Measurements from ENCODE around the gene NCOA1. TPM values are rescaled to one million over a fixed set of nuclear protein-coding genes. Genes with fewer than 3 reads are reported as not detected.

Gene NCOA1
- total RNA-seq, 2 experiments from 2014 or later = 6.1 to 12.1 TPM

GRCh38 chr2:24762518-24762917 is 271.5 kb downstream of the NCOA1 start:
- POLR2A ChIA-PET = interaction anchor here (0.6 to 2.2 kb wide), 3 partner anchors 22 to 36 kb away, joined by 3 to 4 read pairs (median 4); no protein-coding TSS in a partner anchor
- H3K36me3 ChIP-seq (ENCODE audit: insufficient read depth, low read length) = peaks cover 12% of the 10 kb centered on the region; the same call in 1 of the 2 replicates
- CTCF ChIA-PET (ENCODE audit: unreplicated experiment) = no interaction called here

GRCh38 chr2:24763843-24764242 is 272.8 kb downstream of the NCOA1 start:
- no peaks in the 10 kb centered on the region for H3K79me2 ChIP-seq (ENCODE audit: insufficient read depth, low read depth, low read length)
- DNase-seq (ENCODE audit: low spot score) = no peak
- H3K4me2 ChIP-seq (ENCODE audit: low read length) = no peak overlapping the region
- H3K4me3 ChIP-seq (ENCODE audit: low read depth, low read length, poor library complexity, severe bottlenecking) = no peak overlapping the region
- intact Hi-C loops (cut with micrococcal nuclease; ENCODE audit: unreplicated experiment) = no loop called here
- CTCF ChIA-PET (ENCODE audit: unreplicated experiment) = interaction anchor here (0.6 kb wide), 1 partner anchor 178 kb away, joined by 3 read pairs; no protein-coding TSS in a partner anchor
- no peaks in the 10 kb centered on the region for H3K9me2 ChIP-seq (ENCODE audit: insufficient read depth, low read length)
- H2AFZ ChIP-seq (ENCODE audit: low read length) = no peak overlapping the region
- POLR2A ChIA-PET = no interaction called here
- TF ChIP-seq EZH2phosphoT487 (IDR thresholded peaks at IDR 0.05; ENCODE audit: borderline replicate concordance, low read depth, low read length) = no peak
- TF ChIP-seq, protein P1, sequence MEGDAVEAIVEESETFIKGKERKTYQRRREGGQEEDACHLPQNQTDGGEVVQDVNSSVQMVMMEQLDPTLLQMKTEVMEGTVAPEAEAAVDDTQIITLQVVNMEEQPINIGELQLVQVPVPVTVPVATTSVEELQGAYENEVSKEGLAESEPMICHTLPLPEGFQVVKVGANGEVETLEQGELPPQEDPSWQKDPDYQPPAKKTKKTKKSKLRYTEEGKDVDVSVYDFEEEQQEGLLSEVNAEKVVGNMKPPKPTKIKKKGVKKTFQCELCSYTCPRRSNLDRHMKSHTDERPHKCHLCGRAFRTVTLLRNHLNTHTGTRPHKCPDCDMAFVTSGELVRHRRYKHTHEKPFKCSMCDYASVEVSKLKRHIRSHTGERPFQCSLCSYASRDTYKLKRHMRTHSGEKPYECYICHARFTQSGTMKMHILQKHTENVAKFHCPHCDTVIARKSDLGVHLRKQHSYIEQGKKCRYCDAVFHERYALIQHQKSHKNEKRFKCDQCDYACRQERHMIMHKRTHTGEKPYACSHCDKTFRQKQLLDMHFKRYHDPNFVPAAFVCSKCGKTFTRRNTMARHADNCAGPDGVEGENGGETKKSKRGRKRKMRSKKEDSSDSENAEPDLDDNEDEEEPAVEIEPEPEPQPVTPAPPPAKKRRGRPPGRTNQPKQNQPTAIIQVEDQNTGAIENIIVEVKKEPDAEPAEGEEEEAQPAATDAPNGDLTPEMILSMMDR (conservative IDR thresholded peaks at IDR 0.05; ENCODE audit: low read length) = no peak
- H3K27ac ChIP-seq (ENCODE audit: low read depth, low read length, poor library complexity, severe bottlenecking) = no peak overlapping the region
- no peaks in the 10 kb centered on the region for H4K20me1 ChIP-seq (ENCODE audit: insufficient read depth, low read length)
- no TSS peak for BruUV-seq (replicated peaks)
- H3K4me1 ChIP-seq (ENCODE audit: insufficient read depth, low read length, poor library complexity, severe bottlenecking) = no peaks in the 10 kb centered on the region
- no peaks in the 10 kb centered on the region for H3K9me3 ChIP-seq (ENCODE audit: low read length)
- peaks cover 10% of the 10 kb centered on the region; the same call in 1 of the 2 replicates for H3K36me3 ChIP-seq (ENCODE audit: insufficient read depth, low read length)

More at GRCh38 chr2:24762518-24762917, 271.5 kb downstream of the NCOA1 start:
- no peak for DNase-seq (ENCODE audit: low spot score)
- Histone ChIP-seq H3K79me2 (ENCODE audit: insufficient read depth, low read depth, low read length) (no peaks in the 10 kb centered on the region), H3K4me1 (ENCODE audit: insufficient read depth, low read length, poor library complexity, severe bottlenecking) (no peaks in the 10 kb centered on the region), H3K9me2 (ENCODE audit: insufficient read depth, low read length) (no peaks in the 10 kb centered on the region), H2AFZ (ENCODE audit: low read length) (no peak overlapping the region), H3K4me3 (ENCODE audit: low read depth, low read length, poor library complexity, severe bottlenecking) (no peak overlapping the region), H3K27ac (ENCODE audit: low read depth, low read length, poor library complexity, severe bottlenecking) (no peak overlapping the region), H3K4me2 (ENCODE audit: low read length) (no peak overlapping the region), H3K9me3 (ENCODE audit: low read length) (no peaks in the 10 kb centered on the region), H4K20me1 (ENCODE audit: insufficient read depth, low read length) (no peaks in the 10 kb centered on the region)
- intact Hi-C loops (cut with micrococcal nuclease; ENCODE audit: unreplicated experiment) = no loop called here
- no TSS peak for BruUV-seq (replicated peaks)
- TF ChIP-seq, protein P1 (conservative IDR thresholded peaks at IDR 0.05; ENCODE audit: low read length) = no peak
- TF ChIP-seq EZH2phosphoT487 (IDR thresholded peaks at IDR 0.05; ENCODE audit: borderline replicate concordance, low read depth, low read length) = no peak

DNA sequence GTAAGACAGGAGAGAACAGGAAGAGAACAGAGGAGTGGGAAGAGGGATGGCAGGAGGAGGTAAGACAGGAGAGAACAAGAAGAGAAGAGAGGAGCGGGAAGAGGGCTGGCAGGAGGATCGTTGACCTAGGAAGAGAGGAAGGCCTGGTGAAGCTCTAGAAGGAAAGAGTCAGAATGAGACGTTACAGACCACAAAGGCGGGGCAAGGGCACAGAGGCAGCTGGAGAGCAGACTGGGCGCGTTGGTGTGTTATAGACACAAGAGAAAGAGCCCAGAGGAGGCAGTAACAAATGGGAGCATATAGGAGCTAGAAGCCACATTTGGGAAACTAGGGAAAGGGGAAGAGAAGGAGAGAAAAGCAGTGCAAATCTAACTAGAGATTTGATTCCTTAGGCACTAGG is 275.6 kb downstream of the NCOA1 start:
- TF ChIP-seq, protein P1 (conservative IDR thresholded peaks at IDR 0.05; ENCODE audit: low read length) = no peak
- TF ChIP-seq EZH2phosphoT487 (IDR thresholded peaks at IDR 0.05; ENCODE audit: borderline replicate concordance, low read depth, low read length) = no peak

More for the DNA sequence above, 275.6 kb downstream of the NCOA1 start:
- Histone ChIP-seq H2AFZ (ENCODE audit: low read length) (no peak overlapping the region), H3K4me2 (ENCODE audit: low read length) (no peak overlapping the region), H4K20me1 (ENCODE audit: insufficient read depth, low read length) (no peaks in the 10 kb centered on the region), H3K4me1 (ENCODE audit: insufficient read depth, low read length, poor library complexity, severe bottlenecking) (no peaks in the 10 kb centered on the region), H3K9me3 (ENCODE audit: low read length) (no peaks in the 10 kb centered on the region), H3K9me2 (ENCODE audit: insufficient read depth, low read length) (no peaks in the 10 kb centered on the region), H3K4me3 (ENCODE audit: low read depth, low read length, poor library complexity, severe bottlenecking) (no peak overlapping the region), H3K27ac (ENCODE audit: low read depth, low read length, poor library complexity, severe bottlenecking) (no peak overlapping the region), H3K79me2 (ENCODE audit: insufficient read depth, low read depth, low read length) (no peaks in the 10 kb centered on the region), H3K36me3 (ENCODE audit: insufficient read depth, low read length) (peaks cover 5% of the 10 kb centered on the region; the same call in 1 of the 2 replicates)
- no peak for DNase-seq (ENCODE audit: low spot score)
- intact Hi-C loops (cut with micrococcal nuclease; ENCODE audit: unreplicated experiment) = no loop called here
- POLR2A ChIA-PET = no interaction called here
- no TSS peak for BruUV-seq (replicated peaks)
- CTCF ChIA-PET (ENCODE audit: unreplicated experiment) = no interaction called here

Measured in OCI-LY7 (cell line).